HepG2 (cell line): ENCODE data around the gene GRIK3. TPM values are rescaled to one million over a fixed set of nuclear protein-coding genes. Genes with fewer than 3 reads are reported as not detected.

Source experiments
- ATAC-seq: fragments of 200-7000 bp; cut with Tn5 transposase; 3 replicates; pipeline ENCODE4 v1.9.1; 2020; ENCODE audit warnings: mild to moderate bottlenecking, moderate library complexity
- Bru-seq: library from RNA; stranded (reverse); fragments of 400-500 nt; gene quantifications from one replicate; lab custom pipeline; 2021; lab: Mats Ljungman, UMichigan
- BruChase-seq, 2 experiments: library from RNA; stranded (reverse); fragments of 400-500 nt; gene quantifications; one replicate each; lab custom pipeline; 2021; lab: Mats Ljungman, UMichigan
- BruUV-seq: library from RNA; stranded (reverse); fragments of 400-500 nt; replicated peaks from 2 replicates; lab custom pipeline; 2021; lab: Mats Ljungman, UMichigan
- CTCF ChIA-PET: fragments of 300-600 bp; formaldehyde crosslinking; extraction: SDS; loops from one replicate; lab custom pipeline; 2021; ENCODE audit warnings: low total read pairs, inconsistent platforms, low intra/inter-chr PET ratio; lab: Yijun Ruan, JAX
- POLR2A ChIA-PET: fragments of 350-600 bp; sonication (Branson Sonifier 250); formaldehyde crosslinking; loops from one replicate; lab custom pipeline; 2020; ENCODE audit warnings: antibody characterized with exemption, inconsistent platforms; lab: Yijun Ruan, JAX
- DNase-seq: peaks from one replicate; pipeline ENCODE4 v3.0.0-alpha.2; 2015; ENCODE audit warnings: low spot score
- FAIRE-seq: peaks from 3 replicates; lab custom pipeline; 2011; peaks lifted over from hg19 to GRCh38; lab: Jason Lieb, UNC
- H2AFZ ChIP-seq: one replicate; pipeline ENCODE4 v1.6.1; 2011; ENCODE audit warnings: low read length, inconsistent platforms
- H3K27ac ChIP-seq: fragments of 300-600 bp; 3 replicates; pipeline ENCODE4 v1.8.0; 2011; ENCODE audit warnings: mixed run types, mild to moderate bottlenecking, mixed read lengths, low read length, inconsistent platforms; ENCODE audit not compliant: insufficient read depth; ENCODE audit errors: extremely low read length
- H3K27me3 ChIP-seq, 2 experiments: fragments of 200-600 bp in 1 of 2; 2 replicates in 1 of 2; 3 replicates in 1 of 2; pipeline versions ENCODE4 v1.6.0 to v1.8.0; 2011; ENCODE audit warnings: low read length in 2 of 2, mild to moderate bottlenecking in 2 of 2, moderate library complexity in 2 of 2, inconsistent platforms in 1 of 2; ENCODE audit not compliant: insufficient read depth in 2 of 2, control insufficient read depth in 1 of 2
- H3K36me3 ChIP-seq, 2 experiments: fragments of 200-600 bp in 1 of 2; replicated peaks in 1 of 2; 2 replicates in 1 of 2; 3 replicates in 1 of 2; pipeline versions ENCODE4 v1.5.1 to v1.8.0; 2011; ENCODE audit warnings: low read length in 2 of 2, inconsistent platforms in 1 of 2; ENCODE audit not compliant: insufficient read depth in 2 of 2, control insufficient read depth in 1 of 2
- H3K4me1 ChIP-seq: 2 replicates; pipeline ENCODE4 v1.5.1; 2012; ENCODE audit warnings: low read length, inconsistent platforms; ENCODE audit not compliant: insufficient read depth
- H3K4me2 ChIP-seq: 2 replicates; pipeline ENCODE4 v1.6.0; 2011; ENCODE audit warnings: low read depth, low read length, inconsistent platforms
- H3K4me3 ChIP-seq, 3 experiments: fragments of 200-600 bp in 1 of 3; sonication (generic), shearing (Covaris generic) in 1 of 3; replicated peaks in 1 of 3; 2 replicates each; pipeline ENCODE4 v1.5.1; 2011 to 2016; ENCODE audit warnings: low read length in 3 of 3, inconsistent platforms in 2 of 3, low read depth in 2 of 3, mild to moderate bottlenecking in 2 of 3, control low read depth in 1 of 3, mixed read lengths in 1 of 3; ENCODE audit not compliant: insufficient read depth in 1 of 3
- H3K79me2 ChIP-seq: one replicate; pipeline ENCODE4 v1.6.1; 2011; ENCODE audit warnings: low read length, inconsistent platforms; ENCODE audit not compliant: insufficient read depth
- H3K9ac ChIP-seq: 2 replicates; pipeline ENCODE4 v1.6.0; 2011; ENCODE audit warnings: mild to moderate bottlenecking, low read depth, low read length, inconsistent platforms; ENCODE audit not compliant: insufficient read depth
- H3K9me3 ChIP-seq: 2 replicates; pipeline ENCODE4 v1.5.1; 2012; ENCODE audit warnings: mild to moderate bottlenecking, low read length
- H4K20me1 ChIP-seq: 2 replicates; pipeline ENCODE4 v1.6.0; 2011; ENCODE audit warnings: inconsistent platforms, mild to moderate bottlenecking, low read length, moderate library complexity; ENCODE audit not compliant: insufficient read depth
- GPN1 ChIP-seq: sonication (generic); formaldehyde crosslinking; IDR thresholded peaks from 2 replicates; pipeline ENCODE4 v1.5.1; 2020; ENCODE audit warnings: missing genetic modification reagents, borderline replicate concordance
- THYN1 ChIP-seq: sonication (generic); formaldehyde crosslinking; IDR thresholded peaks from 2 replicates; pipeline ENCODE4 v1.8.1; 2023; ENCODE audit warnings: low read depth, mild to moderate bottlenecking, moderate library complexity, missing genetic modification reagents, borderline replicate concordance
- ZBTB43 ChIP-seq: sonication (generic); formaldehyde crosslinking; conservative IDR thresholded peaks from 2 replicates; pipeline ENCODE4 v1.4.0; 2020; ENCODE audit warnings: missing genetic modification reagents
- ZNF382 ChIP-seq: sonication (generic); formaldehyde crosslinking; IDR thresholded peaks from 2 replicates; pipeline ENCODE4 v1.5.0; 2020; ENCODE audit warnings: missing genetic modification reagents, mild to moderate bottlenecking, borderline replicate concordance
- WGBS: methylation state at CpG from one replicate; pipeline ENCODE4 v1.1.6; 2017; ENCODE audit warnings: low lambda C conversion rate; 5-methylcytosine and 5-hydroxymethylcytosine counted together
- in situ Hi-C: cut with HindIII; loops from 2 replicates; pipeline ENCODE4 v1.10.0; 2017; ENCODE audit warnings: low pct_unique_long_range_greater_than_20kb; ENCODE audit not compliant: extremely low pct_ligation_motif_present
- intact Hi-C: fragments of 100-400 bp; cut with micrococcal nuclease; formaldehyde crosslinking; loops from one replicate; pipeline ENCODE4 v1.10.0; 2022; ENCODE audit not compliant: unreplicated experiment
- long read RNA-seq, 2 experiments: library from RNA in 1 of 2; library from polyadenylated mRNA in 1 of 2; stranded (forward) in 1 of 2; unstranded in 1 of 2; transcript quantifications; one replicate each; pipeline ENCODE4 v2.0.0, GENCODE V29; 2019 to 2022
- polyA minus RNA-seq, 3 experiments: library from RNA; depleted of rRNA, polyadenylated mRNA; stranded (reverse); fragments of >200 nt; gene quantifications; 2 replicates each; pipeline ENCODE4 v1.2.3, GENCODE V29; 2011; ENCODE audit warnings: low replicate concordance in 1 of 3
- polyA plus RNA-seq, 8 experiments: library from polyadenylated mRNA; depleted of rRNA in 3 of 8; stranded (reverse) in 7 of 8; unstranded in 1 of 8; fragments of >200 nt; fragmentation: Illumina TruSeq in 4 of 8; extraction: Trizol in 4 of 8; gene quantifications; 2 replicates each; pipeline versions ENCODE4 v1.2.1 to v1.2.3, GENCODE V29; 2011 to 2016; ENCODE audit warnings: low read depth in 4 of 8, missing spikeins in 1 of 8, mixed read lengths in 1 of 8; ENCODE audit not compliant: insufficient read depth in 1 of 8
- total RNA-seq, 5 experiments: library from RNA; depleted of rRNA; stranded (reverse); fragments of >200 nt; fragmentation: Illumina TruSeq; extraction: Trizol; gene quantifications; 2 replicates each; pipeline ENCODE4 v1.2.3, GENCODE V29; 2016; ENCODE audit warnings: low read depth in 1 of 5

GRIK3 gene
- total RNA-seq (2016; rRNA removed; fragmentation: Illumina TruSeq; extraction: Trizol) (not detected in 2 replicates), polyA plus RNA-seq (2011; rRNA removed) (not detected in 2 replicates), polyA minus RNA-seq (2011; rRNA and poly(A)+ RNA removed; ENCODE audit: low replicate concordance) (not detected in 2 replicates), Bru-seq, nascent RNA (percentile 2 among the genes with signal in this experiment), BruChase-seq, experiment 1, labeled RNA remaining after a 6-hour chase (percentile 4 among the genes with signal in this experiment), BruChase-seq, experiment 2, labeled RNA remaining after a 2-hour chase (percentile 4 among the genes with signal in this experiment)
- total RNA-seq (2016; cell fraction: cytosol; rRNA removed; fragmentation: Illumina TruSeq; extraction: Trizol; ENCODE audit: low read depth): not detected in 2 replicates
- not detected in 2 replicates for total RNA-seq (2016; cell fraction: insoluble cytoplasmic fraction; rRNA removed; fragmentation: Illumina TruSeq; extraction: Trizol)
- not detected in 2 replicates for total RNA-seq (2016; cell fraction: membrane; rRNA removed; fragmentation: Illumina TruSeq; extraction: Trizol)
- not detected in 2 replicates for total RNA-seq (2016; cell fraction: nucleus; rRNA removed; fragmentation: Illumina TruSeq; extraction: Trizol)
- not detected in 2 replicates for polyA plus RNA-seq (2011; cell fraction: cytosol; rRNA removed)
- polyA plus RNA-seq (2011; cell fraction: nucleus; rRNA removed): not detected in 2 replicates
- not detected in 2 replicates for polyA plus RNA-seq (2012)
- not detected in 2 replicates for polyA plus RNA-seq (2016; cell fraction: cytosol; fragmentation: Illumina TruSeq; extraction: Trizol; ENCODE audit: low read depth)
- not detected in 2 replicates for polyA plus RNA-seq (2016; cell fraction: insoluble cytoplasmic fraction; fragmentation: Illumina TruSeq; extraction: Trizol; ENCODE audit: low read depth)
- polyA plus RNA-seq (2016; cell fraction: membrane; fragmentation: Illumina TruSeq; extraction: Trizol; ENCODE audit: low read depth): not detected in 2 replicates
- not detected in 2 replicates for polyA plus RNA-seq (2016; cell fraction: nucleus; fragmentation: Illumina TruSeq; extraction: Trizol; ENCODE audit: insufficient read depth, low read depth)
- not detected in 2 replicates for polyA minus RNA-seq (2011; cell fraction: cytosol; rRNA and poly(A)+ RNA removed)
- not detected in 2 replicates for polyA minus RNA-seq (2011; cell fraction: nucleus; rRNA and poly(A)+ RNA removed)
- long read RNA-seq, experiment 1: 0 reads
- long read RNA-seq, experiment 2: 0 reads

GRCh38 chr1:37034121-37035013 lies at the start of gene GRIK3:
Gene GRIK3 (minus strand): TSS chr1:37034515. CDS start chr1:37034108, 407 bp downstream.
- Histone ChIP-seq H3K36me3 (no peaks in the 10 kb centered on the region), H3K27ac (no peak within 1 kb of the TSS), H3K79me2 (no peaks in the 10 kb centered on the region), H3K4me1 (no peaks in the 10 kb centered on the region), H2AFZ (no peak within 1 kb of the TSS), H3K4me2 (no peak within 1 kb of the TSS), H3K4me3 (no peak within 1 kb of the TSS)
- DNase-seq: no peak
- ATAC-seq: no peak
- intact Hi-C loops: no loop called here
- POLR2A ChIA-PET: no interaction called here
- FAIRE-seq: no peak
- no peak for TF ChIP-seq ZNF382 (CRISPR knock-in tag)
- no peak for TF ChIP-seq THYN1 (CRISPR knock-in tag)
- TF ChIP-seq GPN1 (CRISPR knock-in tag): no peak
- no peak for TF ChIP-seq ZBTB43 (CRISPR knock-in tag)
- TF ChIP-seq, all 625 proteins: peak for 0
- Histone ChIP-seq H3K27me3 (peaks cover 6 to 49% of the 10 kb centered on the region in 2 experiments), H3K9ac (no peak within 1 kb of the TSS), H4K20me1 (peaks cover 4% of the 10 kb centered on the region; the same call in 1 of the 2 replicates), H3K9me3 (no peaks in the 10 kb centered on the region)
- BruUV-seq: no TSS peak
- 57% methylated on average over 24 of the region's 128 CpGs for WGBS
- CTCF ChIA-PET: no interaction called here
- in situ Hi-C loops: loop anchor here (25.0 kb wide), 1 partner anchor 322 kb away; no protein-coding TSS in a partner anchor
